IMR-90 (cell line): ENCODE measurements around the gene CD68. TPM values are rescaled to one million over a fixed set of nuclear protein-coding genes. Genes with fewer than 3 reads are reported as not detected.

Experiments
- ATAC-seq: fragments of 200-7000 bp; cut with Tn5 transposase; 2 replicates; pipeline ENCODE4 v1.9.1; 2020; ENCODE audit warnings: low read depth, mild to moderate bottlenecking, moderate library complexity
- BruUV-seq: library from RNA; stranded (reverse); fragments of 400-500 nt; replicated peaks from 2 replicates; lab custom pipeline; 2021; lab: Mats Ljungman, UMichigan
- CTCF ChIA-PET: fragments of 300-600 bp; formaldehyde crosslinking; extraction: SDS; loops from one replicate; lab custom pipeline; 2021; ENCODE audit warnings: antibody characterized with exemption; lab: Yijun Ruan, JAX
- POLR2A ChIA-PET: fragments of 300-600 bp; sonication (Branson Sonifier 250); formaldehyde crosslinking; loops from one replicate; lab custom pipeline; 2022; ENCODE audit warnings: antibody characterized with exemption; ENCODE audit not compliant: unreplicated experiment; lab: Charles Lee
- DNase-seq: peaks from one replicate; pipeline ENCODE4 v3.0.0; 2013
- H2AFZ ChIP-seq: replicated peaks from 2 replicates; pipeline ENCODE3; 2013; ENCODE audit warnings: low read length, mild to moderate bottlenecking; ENCODE audit not compliant: poor library complexity
- H2AK5ac ChIP-seq: 2 replicates; pipeline ENCODE4 v1.6.1; 2013; ENCODE audit warnings: low read depth, low read length, inconsistent platforms
- H2AK9ac ChIP-seq: replicated peaks from 2 replicates; pipeline ENCODE3; 2013; ENCODE audit warnings: mild to moderate bottlenecking, low read depth, low read length, moderate library complexity; ENCODE audit not compliant: poor library complexity
- H2BK120ac ChIP-seq: 2 replicates; pipeline ENCODE4 v1.6.1; 2013; ENCODE audit warnings: low read depth, low read length, inconsistent platforms
- H2BK15ac ChIP-seq: 3 replicates; pipeline ENCODE4 v1.6.1; 2013; ENCODE audit warnings: low read depth, low read length, inconsistent platforms
- H2BK20ac ChIP-seq: 2 replicates; pipeline ENCODE4 v1.6.1; 2013; ENCODE audit warnings: low read depth, mild to moderate bottlenecking, inconsistent platforms, low read length, moderate library complexity
- H2BK5ac ChIP-seq: 2 replicates; pipeline ENCODE4 v1.6.1; 2013; ENCODE audit warnings: mild to moderate bottlenecking, low read depth, low read length, inconsistent platforms; ENCODE audit not compliant: poor library complexity, severe bottlenecking
- H3K14ac ChIP-seq: replicated peaks from 2 replicates; pipeline ENCODE4 v1.6.1; 2013; ENCODE audit warnings: low read depth, low read length, inconsistent platforms
- H3K18ac ChIP-seq: 2 replicates; pipeline ENCODE4 v1.6.1; 2013; ENCODE audit warnings: low read depth, low read length, control low read depth
- H3K23ac ChIP-seq: 2 replicates; pipeline ENCODE4 v1.6.1; 2013; ENCODE audit warnings: low read depth, low read length, inconsistent platforms
- H3K27ac ChIP-seq: 2 replicates; pipeline ENCODE4 v1.5.1; 2013; ENCODE audit warnings: mild to moderate bottlenecking, control low read depth, low read length; ENCODE audit not compliant: insufficient read depth
- H3K27me3 ChIP-seq: 2 replicates; pipeline ENCODE4 v1.6.1; 2013; ENCODE audit warnings: low read length; ENCODE audit not compliant: control insufficient read depth, insufficient read depth
- H3K36me3 ChIP-seq: 2 replicates; pipeline ENCODE4 v1.6.1; 2013; ENCODE audit warnings: low read length, mixed read lengths; ENCODE audit not compliant: control insufficient read depth, insufficient read depth
- H3K4ac ChIP-seq: 2 replicates; pipeline ENCODE4 v1.6.1; 2013; ENCODE audit warnings: low read depth, low read length, inconsistent platforms
- H3K4me1 ChIP-seq: 2 replicates; pipeline ENCODE4 v1.6.1; 2013; ENCODE audit warnings: low read length, mixed read lengths; ENCODE audit not compliant: control insufficient read depth, insufficient read depth
- H3K4me2 ChIP-seq: 2 replicates; pipeline ENCODE4 v1.6.1; 2013; ENCODE audit warnings: low read depth, mild to moderate bottlenecking, control low read depth, low read length, moderate library complexity
- H3K4me3 ChIP-seq: 2 replicates; pipeline ENCODE4 v1.5.1; 2013; ENCODE audit warnings: low read depth, mild to moderate bottlenecking, control low read depth, low read length, moderate library complexity; ENCODE audit not compliant: insufficient read depth
- H3K56ac ChIP-seq: 2 replicates; pipeline ENCODE4 v1.6.1; 2013; ENCODE audit warnings: low read length, inconsistent platforms; ENCODE audit not compliant: insufficient read depth; ENCODE audit errors: extremely low read depth
- H3K79me1 ChIP-seq, 2 experiments: 2 replicates each; pipeline ENCODE4 v1.6.1; 2013; ENCODE audit warnings: low read length in 2 of 2, inconsistent platforms in 1 of 2, low read depth in 1 of 2
- H3K9ac ChIP-seq: 2 replicates; pipeline ENCODE4 v1.6.1; 2013; ENCODE audit warnings: low read depth, low read length, control low read depth
- H3K9me1 ChIP-seq: 2 replicates; pipeline ENCODE4 v1.6.1; 2013; ENCODE audit warnings: low read length, inconsistent platforms; ENCODE audit not compliant: insufficient read depth
- H3K9me3 ChIP-seq: 2 replicates; pipeline ENCODE4 v1.6.1; 2013; ENCODE audit warnings: low read length; ENCODE audit not compliant: control insufficient read depth, insufficient read depth
- H4K20me1 ChIP-seq: 2 replicates; pipeline ENCODE4 v1.6.1; 2013; ENCODE audit warnings: low read length, inconsistent platforms; ENCODE audit not compliant: insufficient read depth
- H4K5ac ChIP-seq: 2 replicates; pipeline ENCODE4 v1.6.1; 2013; ENCODE audit warnings: mild to moderate bottlenecking, low read depth, low read length, control low read depth
- H4K8ac ChIP-seq, 2 experiments: 2 replicates each; pipeline ENCODE4 v1.6.1; 2013; ENCODE audit warnings: low read depth in 2 of 2, low read length in 2 of 2, control low read depth in 1 of 2, inconsistent platforms in 1 of 2
- H4K91ac ChIP-seq: 2 replicates; pipeline ENCODE4 v1.6.1; 2013; ENCODE audit warnings: low read depth, low read length, inconsistent platforms; ENCODE audit not compliant: insufficient read depth
- ELK1 ChIP-seq: fragments of 150-350 bp; IDR thresholded peaks from 2 replicates; pipeline ENCODE4 v1.6.1; 2016; ENCODE audit warnings: low read depth, mild to moderate bottlenecking, low read length, moderate library complexity, borderline replicate concordance
- RFX5 ChIP-seq: IDR thresholded peaks from 2 replicates; pipeline ENCODE4 v1.8.0; 2012; ENCODE audit warnings: low read depth, mild to moderate bottlenecking, low read length, moderate library complexity
- WGBS, 2 experiments: methylation state at CpG; one replicate each; pipeline versions ENCODE4 v1.1.5 to v1.1.7; 2013; ENCODE audit warnings: missing lambda C conversion rate in 2 of 2; ENCODE audit not compliant: insufficient read length in 1 of 2; ENCODE audit errors: extremely low coverage in 2 of 2; 5-methylcytosine and 5-hydroxymethylcytosine counted together
- dilution Hi-C: fragments of 300-500 bp; cut with HindIII; formaldehyde crosslinking; loops from one replicate; pipeline ENCODE4 v1.14.3; 2018; ENCODE audit warnings: low sequenced_read_pairs; ENCODE audit not compliant: unreplicated experiment
- in situ Hi-C: fragments of 300-500 bp; cut with MboI; formaldehyde crosslinking; loops from 3 replicates; pipeline ENCODE4 v1.14.3; 2019; ENCODE audit warnings: low sequenced_read_pairs, inconsistent platforms, mixed read lengths
- intact Hi-C: fragments of 100-400 bp; cut with micrococcal nuclease; formaldehyde crosslinking; loops from 2 replicates; pipeline ENCODE4 v1.10.0; 2022
- polyA plus RNA-seq, 3 experiments: library from polyadenylated mRNA; depleted of rRNA; stranded (reverse); fragments of >200 nt; gene quantifications; 2 replicates each; pipeline ENCODE4 v1.2.3, GENCODE V29; 2012; ENCODE audit warnings: low replicate concordance in 1 of 3
- total RNA-seq: library from RNA; depleted of rRNA; stranded (reverse); fragments of >200 nt; gene quantifications from 2 replicates; pipeline ENCODE4 v1.2.3, GENCODE V29; 2012

Gene CD68
- total and polyA plus RNA-seq, 2 of the 4 experiments (the other 2 are of a cell fraction), result 16.0 to 43.1 TPM

- H3K9me1 ChIP-seq, result peaks cover 5% of the 10 kb centered on the region; the same call in 1 of the 2 replicates
- no peak overlapping the region for H3K4ac ChIP-seq
- peaks cover 0 to 13% of the 10 kb centered on the region in 2 experiments; a peak in 2 of 4 replicates for H3K79me1 ChIP-seq
- DNase-seq (no peak), ATAC-seq (no peak)
- no peak overlapping the region for H2BK20ac ChIP-seq
- no peak overlapping the region for H3K23ac ChIP-seq
- no peak overlapping the region for H3K4me2 ChIP-seq
- no peak overlapping the region for H3K14ac ChIP-seq
- no peak overlapping the region for H2AFZ ChIP-seq
- no peak overlapping the region for H3K27ac ChIP-seq
- H2AK5ac ChIP-seq, result no peak overlapping the region; the same call in 1 of the 2 replicates
- H2BK5ac ChIP-seq, result no peak overlapping the region
- H4K91ac ChIP-seq, result no peak overlapping the region
- peaks cover 4% of the 10 kb centered on the region; the same call in 1 of the 2 replicates for H3K36me3 ChIP-seq
- ChIA-PET POLR2A (interaction anchor here (0.7 kb wide), 1 partner anchor 8 kb away, joined by 5 read pairs; the partner anchor contains the start of gene TNFSF13), CTCF (interaction anchor here (0.6 to 1.8 kb wide), 2 partner anchors 10 to 36 kb away, joined by 3 to 8 read pairs; no protein-coding TSS in a partner anchor)
- H3K18ac ChIP-seq, result no peak overlapping the region
- H2AK9ac ChIP-seq, result no peak overlapping the region
- H4K5ac ChIP-seq, result no peak overlapping the region
- no peak overlapping the region for H3K9ac ChIP-seq
- H2BK120ac ChIP-seq, result no peak overlapping the region
- in situ Hi-C loops, result loop anchor here (5.0 to 10.0 kb wide), 2 partner anchors 38 to 196 kb away; partner anchors contain the start of genes KCTD11 and TMEM95
- H2BK15ac ChIP-seq, result no peak overlapping the region
- no peaks in the 10 kb centered on the region for H3K27me3 ChIP-seq
- 80% methylated on average over 1 of the region's 6 CpGs; no CpG with 5 or more reads in 1 of the 2 experiments for WGBS, 2 experiments
- no peak overlapping the region for H3K56ac ChIP-seq
- no peak overlapping the region for H3K4me3 ChIP-seq
- H3K9me3 ChIP-seq, result no peaks in the 10 kb centered on the region
- TF ChIP-seq RFX5 (no peak), ELK1 (no peak)
- dilution Hi-C loops, result no loop called here
- no TSS peak for BruUV-seq
- intact Hi-C loops, result no loop called here
- H3K4me1 ChIP-seq, result peaks cover 8% of the 10 kb centered on the region
- no peak overlapping the region for H4K8ac ChIP-seq
- H4K20me1 ChIP-seq, result no peaks in the 10 kb centered on the region
These were observed 29.1 kb upstream of the CD68 start for GRCh38 chr17:7550344-7550743.
